ENCODE results near the gene TAS2R20. TPM values are rescaled to one million over a fixed set of nuclear protein-coding genes. Genes with fewer than 3 reads are reported as not detected.
"Not testable (repeated sequence)": the region's sequence is repeated elsewhere in the genome, so short reads cannot be mapped to it uniquely, and the experiment has no call there.

TAS2R20 gene
- polyA plus RNA-seq: 0.08 to 0.43 TPM (median 0.41 TPM) in 3 replicates
- not detected for polyA plus RNA-seq (2011; ENCODE audit: low read depth)
- not detected in 2 replicates for polyA plus RNA-seq (2011; cell fraction: cytosol; rRNA removed)
- polyA plus RNA-seq (2011; cell fraction: nucleus; rRNA removed): 2.1 and 2.5 TPM in 2 replicates
- 0.10 and 0.38 TPM in 2 replicates for polyA plus RNA-seq (2012; ENCODE audit: low replicate concordance)
- polyA minus RNA-seq: 2.4 to 6.5 TPM in 2 of 3 replicates, not detected in the other
- polyA minus RNA-seq (2011; cell fraction: cytosol; rRNA and poly(A)+ RNA removed): not detected
- polyA minus RNA-seq (2011; cell fraction: nucleus; rRNA and poly(A)+ RNA removed): 6.4 and 16.1 TPM in 2 replicates

DNA sequence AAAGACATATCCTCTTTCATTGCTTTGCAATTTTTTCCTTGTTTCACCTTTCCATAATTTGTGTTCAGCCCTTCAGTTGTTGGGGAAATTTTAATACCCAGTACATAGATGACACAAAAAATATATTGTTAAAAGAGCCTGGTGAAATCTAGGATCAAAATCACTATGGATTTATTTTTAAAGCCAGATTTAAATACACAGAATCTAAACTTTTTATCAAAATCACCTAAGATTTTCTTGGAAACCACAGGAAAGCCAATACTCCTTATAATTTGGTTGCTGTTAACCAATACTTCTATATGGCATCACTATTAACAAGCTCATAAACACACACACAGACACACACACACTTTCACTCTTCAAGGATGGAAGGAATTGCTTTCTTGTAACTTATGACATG lies at the start of gene TAS2R20:
Gene TAS2R20, minus strand, starts transcription at position 101 of the 400 bp plus-strand sequence. CDS start 429 bp downstream, outside the sequence.
- TF ChIP-seq CTCF (optimal IDR thresholded peaks at IDR 0.05 in 1 of 3, IDR thresholded peaks at IDR 0.05 in 1 of 3, conservative IDR thresholded peaks at IDR 0.05 in 1 of 3; ENCODE audit: extremely low read depth in 1 of 3, insufficient read depth in 2 of 3, low read length in 3 of 3): no peak
- no peak for TF ChIP-seq EZH2 (IDR thresholded peaks at IDR 0.05; ENCODE audit: low read length)
- Histone ChIP-seq H3K79me2 (ENCODE audit: control insufficient read depth, insufficient read depth, low read length) (no peaks in the 10 kb centered on the region), H3K4me3 (ENCODE audit: control insufficient read depth in 2 of 3, extremely low read depth in 1 of 3, insufficient read depth in 2 of 3, low read depth in 1 of 3, low read length in 3 of 3) (no peak within 1 kb of the TSS), H3K4me2 (ENCODE audit: control insufficient read depth, extremely low read depth, insufficient read depth, low read depth, low read length) (no peak within 1 kb of the TSS), H3K27me3 (ENCODE audit: control insufficient read depth, extremely low read depth, insufficient read depth, low read length) (no peaks in the 10 kb centered on the region), H3K36me3 (ENCODE audit: control insufficient read depth in 2 of 2, extremely low read depth in 1 of 2, insufficient read depth in 2 of 2, low read length in 2 of 2) (no peaks in the 10 kb centered on the region), H3K4me1 (ENCODE audit: control insufficient read depth, extremely low read depth, insufficient read depth, low read length) (no peaks in the 10 kb centered on the region), H3K9ac (ENCODE audit: control insufficient read depth, extremely low read depth, insufficient read depth, low read length) (no peak within 1 kb of the TSS), H3K9me3 (ENCODE audit: control insufficient read depth, low read depth, low read length) (no peaks in the 10 kb centered on the region), H3K27ac (ENCODE audit: control insufficient read depth, insufficient read depth, low read length) (no peak within 1 kb of the TSS), H2AFZ (ENCODE audit: control insufficient read depth, low read length) (no peak within 1 kb of the TSS), H3K9me1 (ENCODE audit: control insufficient read depth, extremely low read depth, insufficient read depth, low read length) (no peaks in the 10 kb centered on the region), H4K20me1 (ENCODE audit: control insufficient read depth, extremely low read depth, insufficient read depth, low read length) (no peaks in the 10 kb centered on the region)
- FAIRE-seq: no peak
- dilution Hi-C loops (cut with MboI; ENCODE audit: extremely low pct_ligation_motif_present, low sequenced_read_pairs): no loop called here
- DNase-seq (ENCODE audit: low read depth, low spot score): no peak

GRCh38 chr12:11041366-11041765 lies 43.3 kb upstream of the TAS2R20 start:
- H3K9ac ChIP-seq (ENCODE audit: control insufficient read depth, extremely low read depth, insufficient read depth, low read length); H3K27me3 ChIP-seq (ENCODE audit: control insufficient read depth, extremely low read depth, insufficient read depth, low read length); H3K4me3 ChIP-seq (ENCODE audit: control insufficient read depth in 2 of 3, extremely low read depth in 1 of 3, insufficient read depth in 2 of 3, low read depth in 1 of 3, low read length in 3 of 3); H3K9me1 ChIP-seq (ENCODE audit: control insufficient read depth, extremely low read depth, insufficient read depth, low read length); H4K20me1 ChIP-seq (ENCODE audit: control insufficient read depth, extremely low read depth, insufficient read depth, low read length); FAIRE-seq; H3K79me2 ChIP-seq (ENCODE audit: control insufficient read depth, insufficient read depth, low read length); H3K9me3 ChIP-seq (ENCODE audit: control insufficient read depth, low read depth, low read length); H3K27ac ChIP-seq (ENCODE audit: control insufficient read depth, insufficient read depth, low read length); H2AFZ ChIP-seq (ENCODE audit: control insufficient read depth, low read length); H3K4me2 ChIP-seq (ENCODE audit: control insufficient read depth, extremely low read depth, insufficient read depth, low read depth, low read length); H3K36me3 ChIP-seq (ENCODE audit: control insufficient read depth in 2 of 2, extremely low read depth in 1 of 2, insufficient read depth in 2 of 2, low read length in 2 of 2); H3K4me1 ChIP-seq (ENCODE audit: control insufficient read depth, extremely low read depth, insufficient read depth, low read length); dilution Hi-C loops (cut with MboI; ENCODE audit: extremely low pct_ligation_motif_present, low sequenced_read_pairs); DNase-seq (ENCODE audit: low read depth, low spot score): not testable (repeated sequence)

DNA sequence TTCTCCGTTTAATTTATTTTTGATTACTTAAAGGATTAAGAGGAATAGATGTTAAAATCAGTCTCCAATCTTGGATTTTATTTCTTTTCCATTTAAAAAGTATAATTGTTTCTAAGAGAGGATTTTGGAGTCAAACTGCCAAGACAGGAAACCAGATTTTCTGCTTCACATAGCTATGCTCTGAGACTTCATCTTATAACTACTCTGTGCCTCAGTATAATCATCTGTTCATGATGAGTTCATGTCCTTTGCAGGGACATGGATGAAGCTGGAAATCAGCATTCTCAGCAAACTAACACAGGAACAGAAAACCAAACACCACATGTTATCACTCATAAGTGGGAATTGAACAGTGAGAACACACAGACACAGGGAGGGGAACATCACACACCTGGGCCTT lies 42.1 kb upstream of the TAS2R20 start:
- dilution Hi-C loops (cut with MboI; ENCODE audit: extremely low pct_ligation_motif_present, low sequenced_read_pairs): no loop called here
- TF ChIP-seq CTCF (optimal IDR thresholded peaks at IDR 0.05 in 1 of 3, IDR thresholded peaks at IDR 0.05 in 1 of 3, conservative IDR thresholded peaks at IDR 0.05 in 1 of 3; ENCODE audit: extremely low read depth in 1 of 3, insufficient read depth in 2 of 3, low read length in 3 of 3) (no peak), EZH2 (IDR thresholded peaks at IDR 0.05; ENCODE audit: low read length) (no peak)
- H3K9ac ChIP-seq (ENCODE audit: control insufficient read depth, extremely low read depth, insufficient read depth, low read length): no peak overlapping the region

More for the DNA sequence above, 42.1 kb upstream of the TAS2R20 start:
- H4K20me1 ChIP-seq (ENCODE audit: control insufficient read depth, extremely low read depth, insufficient read depth, low read length): no peaks in the 10 kb centered on the region
- H3K9me3 ChIP-seq (ENCODE audit: control insufficient read depth, low read depth, low read length): no peaks in the 10 kb centered on the region
- no peaks in the 10 kb centered on the region for H3K27me3 ChIP-seq (ENCODE audit: control insufficient read depth, extremely low read depth, insufficient read depth, low read length)
- H3K4me2 ChIP-seq (ENCODE audit: control insufficient read depth, extremely low read depth, insufficient read depth, low read depth, low read length): no peak overlapping the region
- no peaks in the 10 kb centered on the region for H3K36me3 ChIP-seq (ENCODE audit: control insufficient read depth in 2 of 2, extremely low read depth in 1 of 2, insufficient read depth in 2 of 2, low read length in 2 of 2)
- no peak overlapping the region for H3K27ac ChIP-seq (ENCODE audit: control insufficient read depth, insufficient read depth, low read length)
- no peaks in the 10 kb centered on the region for H3K4me1 ChIP-seq (ENCODE audit: control insufficient read depth, extremely low read depth, insufficient read depth, low read length)
- no peak overlapping the region for H2AFZ ChIP-seq (ENCODE audit: control insufficient read depth, low read length)
- FAIRE-seq (no peak), DNase-seq (ENCODE audit: low read depth, low spot score) (no peak)
- H3K4me3 ChIP-seq (ENCODE audit: control insufficient read depth in 2 of 3, extremely low read depth in 1 of 3, insufficient read depth in 2 of 3, low read depth in 1 of 3, low read length in 3 of 3): no peak overlapping the region
- no peaks in the 10 kb centered on the region for H3K9me1 ChIP-seq (ENCODE audit: control insufficient read depth, extremely low read depth, insufficient read depth, low read length)
- H3K79me2 ChIP-seq (ENCODE audit: control insufficient read depth, insufficient read depth, low read length): no peaks in the 10 kb centered on the region

Measured in keratinocyte (primary cell).